Suprapubic skin (tissue), 3 donors: ENCODE data around the gene SMAP2.

Experiments
- CTCF ChIP-seq, 2 donors: fragments of 200-600 bp in 1 of 2; fragments of 450-650 bp in 1 of 2; sonication (generic) in 1 of 2; IDR thresholded peaks; one replicate each; pipeline ENCODE4 v1.5.1; 2016 to 2019; ENCODE audit warnings: antibody characterized with exemption in 2 of 2, mild to moderate bottlenecking in 1 of 2, moderate library complexity in 1 of 2
- POLR2A ChIP-seq, 2 donors: fragments of 450-650 bp; IDR thresholded peaks; one replicate each; pipeline ENCODE4 v1.6.1; 2017; ENCODE audit warnings: antibody characterized with exemption in 2 of 2, mild to moderate bottlenecking in 2 of 2, moderate library complexity in 2 of 2

- no peak for TF ChIP-seq CTCF (IDR thresholded peaks at IDR 0.05)
- TF ChIP-seq POLR2A (IDR thresholded peaks at IDR 0.05), result no peak
These were observed 32.3 kb downstream of the SMAP2 start for GRCh38 chr1:40405812-40406211.
